GM12878 (cell line): ENCODE data around the gene FEV.

ENCODE experiments used
- BHLHE40 ChIP-seq, 2 experiments: fragments of 450-650 bp in 1 of 2; IDR thresholded peaks; 2 replicates each; pipeline ENCODE4 v1.6.1; 2011 to 2017; ENCODE audit warnings: low read depth in 2 of 2, borderline replicate concordance in 1 of 2, improper control_type of control experiment in 1 of 2, low read length in 1 of 2, mild to moderate bottlenecking in 1 of 2
- CBFB ChIP-seq: IDR thresholded peaks from 2 replicates; pipeline ENCODE4 v1.6.1; 2016; ENCODE audit warnings: antibody characterized with exemption, low read depth
- CBX5 ChIP-seq: sonication (generic); IDR thresholded peaks from 2 replicates; pipeline ENCODE4 v1.6.1; 2016; ENCODE audit warnings: low read depth, moderate library complexity, mild to moderate bottlenecking, inconsistent platforms
- CTCF ChIP-seq, 3 experiments: IDR thresholded peaks in 2 of 3; conservative IDR thresholded peaks in 1 of 3; 2 replicates each; pipeline ENCODE4 v1.5.1; 2011; ENCODE audit warnings: low read depth in 3 of 3, low read length in 3 of 3, mild to moderate bottlenecking in 3 of 3, control low read depth in 2 of 3, moderate library complexity in 2 of 3, inconsistent platforms in 1 of 3, mixed read lengths in 1 of 3; ENCODE audit not compliant: control insufficient read depth in 2 of 3, insufficient read depth in 1 of 3; ENCODE audit errors: extremely low read depth in 1 of 3
- EP300 ChIP-seq, 2 experiments: fragments of 150-350 bp in 1 of 2; IDR thresholded peaks; 2 replicates each; pipeline ENCODE4 v1.6.1; 2011 to 2012; ENCODE audit warnings: low read depth in 2 of 2, low read length in 2 of 2, borderline replicate concordance in 1 of 2, improper control_type of control experiment in 1 of 2, inconsistent platforms in 1 of 2; ENCODE audit not compliant: control insufficient read depth in 1 of 2
- NRF1 ChIP-seq: conservative IDR thresholded peaks from 2 replicates; pipeline ENCODE4 v1.6.1; 2011; ENCODE audit warnings: mild to moderate bottlenecking, low read depth, low read length, improper control_type of control experiment
- POLR2A ChIP-seq: IDR thresholded peaks from 2 replicates; pipeline ENCODE4 v1.6.1; 2011; ENCODE audit warnings: low read depth, mild to moderate bottlenecking, low read length
- POLR2AphosphoS5 ChIP-seq: IDR thresholded peaks from 2 replicates; pipeline ENCODE4 v1.6.1; 2011; ENCODE audit warnings: mild to moderate bottlenecking, low read length, inconsistent platforms
- PRDM15 ChIP-seq: fragments of 450-650 bp; formaldehyde crosslinking; IDR thresholded peaks from 2 replicates; pipeline ENCODE4 v1.4.0; 2020; ENCODE audit warnings: mild to moderate bottlenecking, moderate library complexity
- RB1 ChIP-seq: fragments of 450-650 bp; formaldehyde crosslinking; IDR thresholded peaks from 2 replicates; pipeline ENCODE4 v1.6.1; 2017; ENCODE audit warnings: mild to moderate bottlenecking, borderline replicate concordance
- RFX5 ChIP-seq: IDR thresholded peaks from 2 replicates; pipeline ENCODE4 v1.6.1; 2011; ENCODE audit warnings: low read depth, low read length, improper control_type of control experiment

GRCh38 chr2:219001577-219002394 is 16.8 kb upstream of the FEV start:
- TF ChIP-seq CTCF (IDR thresholded peaks at IDR 0.05 in 2 of 3, conservative IDR thresholded peaks at IDR 0.05 in 1 of 3; ENCODE audit: control insufficient read depth in 2 of 3, extremely low read depth in 1 of 3, insufficient read depth in 1 of 3, low read depth in 3 of 3, low read length in 3 of 3) (no peak), RFX5 (no peak), CBFB (no peak), PRDM15 (CRISPR knock-in tag) (no peak), POLR2AphosphoS5 (no peak), POLR2A (no peak), RB1 (no peak), NRF1 (no peak), EP300 (IDR thresholded peaks at IDR 0.05; ENCODE audit: borderline replicate concordance in 1 of 2, control insufficient read depth in 1 of 2, low read depth in 2 of 2, low read length in 2 of 2) (no peak), CBX5 (no peak), BHLHE40 (IDR thresholded peaks at IDR 0.05; ENCODE audit: borderline replicate concordance in 1 of 2, low read depth in 2 of 2, low read length in 1 of 2) (no peak)
